K562 (cell line): ENCODE data around the gene ZBP1. TPM values are rescaled to one million over a fixed set of nuclear protein-coding genes. Genes with fewer than 3 reads are reported as not detected.

ENCODE experiments used
- ATAC-seq: fragments of 200-7000 bp; cut with Tn5 transposase; 3 replicates; pipeline ENCODE4 v1.9.1; 2020; ENCODE audit warnings: moderate library complexity
- BruUV-seq: library from RNA; stranded (reverse); fragments of 400-500 nt; replicated peaks from 2 replicates; lab custom pipeline; 2021; lab: Mats Ljungman, UMichigan
- CTCF ChIA-PET: fragments of 300-600 bp; formaldehyde crosslinking; extraction: SDS; loops from one replicate; lab custom pipeline; 2021; ENCODE audit warnings: low intra/inter-chr PET ratio; lab: Yijun Ruan, JAX
- POLR2A ChIA-PET: fragments of 300-600, 350-650 bp; sonication (Branson Sonifier 250); formaldehyde crosslinking; extraction: SDS; loops from one replicate; lab custom pipeline; 2021; ENCODE audit warnings: antibody characterized with exemption, inconsistent platforms; lab: Yijun Ruan, JAX
- DNase-seq, 4 experiments: peaks; one replicate each; pipeline versions ENCODE4 v3.0.0 to v3.0.0-alpha.2; 2011 to 2018; ENCODE audit warnings: low spot score in 3 of 4, mixed read lengths in 3 of 4; ENCODE audit errors: extremely low read depth in 1 of 4
- FAIRE-seq: peaks from 2 replicates; lab custom pipeline; 2011; peaks lifted over from hg19 to GRCh38; lab: Jason Lieb, UNC
- H2AFZ ChIP-seq: 2 replicates; pipeline ENCODE4 v1.6.0; 2011; ENCODE audit warnings: low read depth, low read length, control low read depth, inconsistent platforms
- H3K27ac ChIP-seq: fragments of 200-600 bp; 3 replicates; pipeline ENCODE4 v1.8.0; 2011; ENCODE audit warnings: low read depth, mild to moderate bottlenecking, control low read depth, inconsistent platforms, low read length, moderate library complexity, mixed read lengths; ENCODE audit errors: extremely low read depth
- H3K27me3 ChIP-seq, 2 experiments: fragments of 300-600 bp in 1 of 2; 2 replicates in 1 of 2; 3 replicates in 1 of 2; pipeline versions ENCODE4 v1.6.0 to v1.8.0; 2011; ENCODE audit warnings: inconsistent platforms in 2 of 2, low read length in 2 of 2, mild to moderate bottlenecking in 1 of 2, mixed read lengths in 1 of 2, moderate library complexity in 1 of 2; ENCODE audit not compliant: control insufficient read depth in 2 of 2, insufficient read depth in 2 of 2
- H3K36me3 ChIP-seq: fragments of 300-600 bp; 3 replicates; pipeline ENCODE4 v1.8.0; 2011; ENCODE audit warnings: mild to moderate bottlenecking, low read length, inconsistent platforms; ENCODE audit not compliant: control insufficient read depth, insufficient read depth
- H3K4me1 ChIP-seq, 2 experiments: fragments of 200-600 bp in 1 of 2; replicated peaks in 1 of 2; 2 replicates in 1 of 2; 3 replicates in 1 of 2; pipeline versions ENCODE4 v1.5.1 to v1.8.0; 2011; ENCODE audit warnings: inconsistent platforms in 2 of 2, low read length in 2 of 2, mild to moderate bottlenecking in 1 of 2, mixed read lengths in 1 of 2, moderate library complexity in 1 of 2; ENCODE audit not compliant: control insufficient read depth in 2 of 2, insufficient read depth in 2 of 2
- H3K4me2 ChIP-seq: 2 replicates; pipeline ENCODE4 v1.6.1; 2011; ENCODE audit warnings: low read length, control low read depth, inconsistent platforms, mixed read lengths; ENCODE audit not compliant: insufficient read depth
- H3K4me3 ChIP-seq: fragments of 200-600 bp; sonication (generic), shearing (Covaris generic); 2 replicates; pipeline ENCODE4 v1.5.1; 2016; ENCODE audit warnings: control low read depth, inconsistent platforms
- H3K79me2 ChIP-seq: fragments of 200-600 bp; 3 replicates; pipeline ENCODE4 v1.8.0; 2011; ENCODE audit warnings: low read length, inconsistent platforms; ENCODE audit not compliant: control insufficient read depth, insufficient read depth
- H3K9ac ChIP-seq, 2 experiments: 2 replicates each; pipeline versions ENCODE4 v1.6.0 to v1.6.1; 2011; ENCODE audit warnings: low read depth in 2 of 2, low read length in 2 of 2, control low read depth in 1 of 2, inconsistent platforms in 1 of 2, mild to moderate bottlenecking in 1 of 2, mixed read lengths in 1 of 2; ENCODE audit not compliant: insufficient read depth in 1 of 2
- H3K9me1 ChIP-seq: one replicate; pipeline ENCODE4 v1.6.0; 2011; ENCODE audit warnings: inconsistent platforms, mild to moderate bottlenecking, low read length, moderate library complexity; ENCODE audit not compliant: control insufficient read depth, insufficient read depth
- H3K9me3 ChIP-seq: replicated peaks from 2 replicates; pipeline ENCODE4 v1.5.1; 2011; ENCODE audit warnings: low read depth, low read length, inconsistent platforms; ENCODE audit not compliant: control insufficient read depth, insufficient read depth
- H4K20me1 ChIP-seq: replicated peaks from 2 replicates; pipeline ENCODE4 v1.6.1; 2011; ENCODE audit warnings: low read length, inconsistent platforms, mixed read lengths; ENCODE audit not compliant: control insufficient read depth, insufficient read depth
- ARNT ChIP-seq, 2 experiments: fragments of 450-650 bp; IDR thresholded peaks; 2 replicates each; pipeline ENCODE4 v1.6.1; 2016; ENCODE audit warnings: mild to moderate bottlenecking in 1 of 2
- ATF7 ChIP-seq: fragments of 450-650 bp; IDR thresholded peaks from 2 replicates; pipeline ENCODE4 v1.7.1; 2014; ENCODE audit warnings: mild to moderate bottlenecking, moderate library complexity
- RCOR1 ChIP-seq, 2 experiments: IDR thresholded peaks; 2 replicates each; pipeline ENCODE4 v1.6.1; 2012; ENCODE audit warnings: low read depth in 2 of 2, low read length in 2 of 2, borderline replicate concordance in 1 of 2, improper control_type of control experiment in 1 of 2
- TAF9B ChIP-seq: fragments of 450-650 bp; IDR thresholded peaks from 2 replicates; pipeline ENCODE4 v1.6.1; 2018; ENCODE audit warnings: mild to moderate bottlenecking; ENCODE audit not compliant: partially characterized antibody
- THRA ChIP-seq: fragments of 450-650 bp; IDR thresholded peaks from 2 replicates; pipeline ENCODE4 v1.6.1; 2017; ENCODE audit warnings: mild to moderate bottlenecking, moderate library complexity
- ZBTB2 ChIP-seq: fragments of 450-650 bp; IDR thresholded peaks from 2 replicates; pipeline ENCODE4 v1.6.1; 2016; ENCODE audit warnings: antibody characterized with exemption
- ZNF354B ChIP-seq: fragments of 250-450 bp; sonication (Bioruptor Pico); IDR thresholded peaks from 2 replicates; pipeline ENCODE4 v1.4.0; 2020
- WGBS: fragments of 100-300 bp; shearing (Covaris generic); methylation state at CpG from one replicate; pipeline ENCODE4 v1.1.6; 2016; ENCODE audit warnings: low coverage, mixed read lengths; ENCODE audit not compliant: insufficient coverage; ENCODE audit errors: missing lambda C conversion rate; 5-methylcytosine and 5-hydroxymethylcytosine counted together
- in situ Hi-C: fragments of 300-500 bp; cut with MboI; formaldehyde crosslinking; loops from 4 replicates; pipeline ENCODE4 v1.15.0; 2018; ENCODE audit warnings: inconsistent platforms, mixed read lengths
- intact Hi-C: fragments of 100-400 bp; cut with micrococcal nuclease; formaldehyde crosslinking; loops from 2 replicates; pipeline ENCODE4 v1.14.2; 2022
- polyA plus RNA-seq, 8 experiments: library from polyadenylated mRNA; depleted of rRNA in 4 of 8; stranded (reverse) in 5 of 8; unstranded in 3 of 8; fragments of >200 nt; fragmentation: Nextera tagmentation in 2 of 8; fragmentation: Illumina TruSeq in 1 of 8; extraction: Ambion mirVana in 2 of 8; extraction: Trizol in 1 of 8; gene quantifications; 2 replicates each; pipeline versions ENCODE4 v1.2.1 to v1.2.3, GENCODE V29; 2011 to 2014; ENCODE audit warnings: inconsistent platforms in 1 of 8, missing spikeins in 1 of 8
- total RNA-seq, 7 experiments: library from RNA; depleted of rRNA in 6 of 7; stranded (reverse); fragments of >200 nt in 6 of 7; fragmentation: Illumina TruSeq in 2 of 7; extraction: Trizol in 2 of 7; gene quantifications; 2 replicates each; pipeline versions ENCODE4 v1.2.1 to v1.2.3, GENCODE V29; 2011 to 2021; ENCODE audit warnings: low replicate concordance in 1 of 7

The ZBP1 gene
- total and polyA plus RNA-seq, 9 of the 15 experiments (the other 6 are each of a cell fraction or from before 2014, with no cell fraction given): not detected

GRCh38 chr20:57619051-57619831 is 985 bp downstream of the ZBP1 start (continued):
- TF ChIP-seq THRA: no peak
- TF ChIP-seq RCOR1 (IDR thresholded peaks at IDR 0.05; ENCODE audit: borderline replicate concordance in 1 of 2, low read depth in 2 of 2, low read length in 2 of 2): 0 out of 4 replicates have a peak, but pooled peaks of 1 of the 2 experiments have one; percentile 11
- TF ChIP-seq, all 486 proteins: peak for 12

- H3K4me3 ChIP-seq: no peak overlapping the region
- no peak for FAIRE-seq
Observed at GRCh38 chr20:57618764-57619050, 1.5 kb downstream of the ZBP1 start.

More at GRCh38 chr20:57618764-57619050, 1.5 kb downstream of the ZBP1 start:
- no peak overlapping the region for H3K9ac ChIP-seq
- H3K79me2 ChIP-seq: no peaks in the 10 kb centered on the region
- no peaks in the 10 kb centered on the region for H3K36me3 ChIP-seq
- no peak overlapping the region for H3K4me2 ChIP-seq
- H4K20me1 ChIP-seq: peaks cover 11% of the 10 kb centered on the region
- H3K4me1 ChIP-seq: peaks cover 0 to 3% of the 10 kb centered on the region in 2 experiments; a peak in 4 of 5 replicates
- TF ChIP-seq ZBTB2 (no peak), ATF7 (no peak), TAF9B (no peak), ARNT (IDR thresholded peaks at IDR 0.05) (no peak), ZNF354B (no peak)
- ChIA-PET POLR2A (interaction anchor here (1.1 kb wide), 1 partner anchor 23 kb away, joined by 3 read pairs; no protein-coding TSS in a partner anchor), CTCF (no interaction called here)
- no peak overlapping the region for H2AFZ ChIP-seq
- ATAC-seq (no peak), DNase-seq (no peak)
- H3K27ac ChIP-seq: no peak overlapping the region
- no peaks in the 10 kb centered on the region for H3K9me1 ChIP-seq
- intact Hi-C loops: no loop called here
- in situ Hi-C loops: loop anchor here (25.0 kb wide), 1 partner anchor 594 kb away; no protein-coding TSS in a partner anchor
- WGBS: 5% methylated on average over 6 of the region's 6 CpGs
- no TSS peak for BruUV-seq
- H3K9me3 ChIP-seq: no peaks in the 10 kb centered on the region
- peaks cover 24 to 83% of the 10 kb centered on the region in 2 experiments; a peak in 4 of 5 replicates for H3K27me3 ChIP-seq
